ENCODE measurements around the gene AQP2. TPM values are rescaled to one million over a fixed set of nuclear protein-coding genes. Genes with fewer than 3 reads are reported as not detected.

The AQP2 gene
- total RNA-seq, 1 donor from 2014 or later: not detected

DNA sequence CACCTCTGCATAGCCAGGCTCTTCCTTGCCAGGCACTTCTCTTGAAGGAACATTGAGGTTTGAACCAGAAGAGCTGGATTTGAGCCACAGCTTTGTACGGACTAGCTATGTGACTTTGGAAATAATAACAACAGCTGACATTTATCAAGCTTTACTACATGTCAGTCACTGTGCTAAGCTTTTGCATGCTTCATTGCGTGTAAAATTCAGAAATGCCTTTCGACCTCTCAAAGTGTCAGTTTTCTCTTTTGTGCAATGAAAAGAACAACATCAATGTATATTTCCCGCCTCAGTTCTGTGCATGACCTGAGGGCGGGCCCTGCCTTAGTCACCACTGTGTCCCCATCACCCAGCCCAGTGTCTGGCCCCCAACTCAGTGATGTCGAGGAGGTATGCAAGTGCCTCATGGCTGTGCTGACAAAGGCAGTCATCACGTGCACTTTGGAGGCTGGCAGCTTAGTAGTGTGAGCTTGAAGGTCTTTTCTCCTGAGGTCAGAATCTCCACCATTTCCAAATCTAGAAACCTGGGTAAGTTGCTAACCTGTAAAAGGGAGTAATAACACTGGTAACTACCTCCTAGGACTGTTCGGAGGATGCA lies 17.9 kb upstream of the AQP2 start:
- H3K36me3 Mint-ChIP-seq (ENCODE audit: low read depth): no peaks in the 10 kb centered on the region
- H3K4me1 Mint-ChIP-seq: no peaks in the 10 kb centered on the region
- TF ChIP-seq, protein P1, sequence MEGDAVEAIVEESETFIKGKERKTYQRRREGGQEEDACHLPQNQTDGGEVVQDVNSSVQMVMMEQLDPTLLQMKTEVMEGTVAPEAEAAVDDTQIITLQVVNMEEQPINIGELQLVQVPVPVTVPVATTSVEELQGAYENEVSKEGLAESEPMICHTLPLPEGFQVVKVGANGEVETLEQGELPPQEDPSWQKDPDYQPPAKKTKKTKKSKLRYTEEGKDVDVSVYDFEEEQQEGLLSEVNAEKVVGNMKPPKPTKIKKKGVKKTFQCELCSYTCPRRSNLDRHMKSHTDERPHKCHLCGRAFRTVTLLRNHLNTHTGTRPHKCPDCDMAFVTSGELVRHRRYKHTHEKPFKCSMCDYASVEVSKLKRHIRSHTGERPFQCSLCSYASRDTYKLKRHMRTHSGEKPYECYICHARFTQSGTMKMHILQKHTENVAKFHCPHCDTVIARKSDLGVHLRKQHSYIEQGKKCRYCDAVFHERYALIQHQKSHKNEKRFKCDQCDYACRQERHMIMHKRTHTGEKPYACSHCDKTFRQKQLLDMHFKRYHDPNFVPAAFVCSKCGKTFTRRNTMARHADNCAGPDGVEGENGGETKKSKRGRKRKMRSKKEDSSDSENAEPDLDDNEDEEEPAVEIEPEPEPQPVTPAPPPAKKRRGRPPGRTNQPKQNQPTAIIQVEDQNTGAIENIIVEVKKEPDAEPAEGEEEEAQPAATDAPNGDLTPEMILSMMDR (conservative IDR thresholded peaks at IDR 0.05): no peak
- no peak overlapping the region for H3K27ac Mint-ChIP-seq (ENCODE audit: unreplicated experiment)
- H3K4me3 Mint-ChIP-seq: no peak overlapping the region
- DNase-seq (ENCODE audit: low read depth, low spot score): no peak
- no peaks in the 10 kb centered on the region for H3K27me3 Mint-ChIP-seq (ENCODE audit: low read depth)
- peaks cover 4% of the 10 kb centered on the region for H3K9me3 Mint-ChIP-seq

DNA sequence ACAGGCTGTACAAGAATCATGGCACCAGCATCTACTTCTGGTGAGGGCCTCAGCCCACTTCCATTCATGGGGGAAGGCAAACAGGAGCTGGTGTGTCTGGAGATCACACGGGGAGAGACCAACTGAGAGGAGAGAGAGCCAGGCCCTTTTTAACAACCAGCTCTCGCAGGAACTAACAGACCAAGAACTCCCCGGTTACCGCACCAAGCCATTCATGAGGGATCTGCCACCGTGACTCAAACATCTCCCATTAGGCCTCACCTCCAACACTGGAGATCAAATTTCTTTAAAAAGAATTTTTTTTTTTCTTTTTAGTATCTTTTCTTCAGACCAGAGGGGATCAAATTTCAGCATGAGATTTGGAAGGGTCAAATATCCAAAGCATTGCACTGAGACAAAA lies 16.7 kb upstream of the AQP2 start:
- H3K9me3 Mint-ChIP-seq: peaks cover 4% of the 10 kb centered on the region
- H3K4me1 Mint-ChIP-seq: no peaks in the 10 kb centered on the region
- no peak overlapping the region for H3K4me3 Mint-ChIP-seq
- TF ChIP-seq, protein P1 (conservative IDR thresholded peaks at IDR 0.05): no peak
- no peaks in the 10 kb centered on the region for H3K27me3 Mint-ChIP-seq (ENCODE audit: low read depth)
- DNase-seq (ENCODE audit: low read depth, low spot score): no peak
- H3K27ac Mint-ChIP-seq (ENCODE audit: unreplicated experiment): no peak overlapping the region
- no peaks in the 10 kb centered on the region for H3K36me3 Mint-ChIP-seq (ENCODE audit: low read depth)

DNA sequence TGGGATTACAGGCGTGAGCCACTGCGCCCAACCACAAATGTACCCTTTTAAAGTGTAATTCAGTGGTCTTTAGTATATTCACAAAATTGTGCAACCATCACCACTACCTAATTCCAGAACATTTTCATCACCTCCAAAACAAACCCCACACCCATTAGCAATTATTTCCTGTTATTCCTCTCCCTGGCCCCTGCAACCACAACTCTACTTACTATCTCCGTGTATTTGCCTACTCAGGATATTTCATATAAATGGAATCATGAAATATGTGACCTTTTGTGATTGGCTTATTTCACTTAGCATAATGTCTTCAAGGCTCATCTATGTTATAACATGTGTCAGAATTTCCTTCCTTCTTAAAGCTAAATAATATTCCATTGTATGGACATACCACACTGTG lies 16.0 kb upstream of the AQP2 start:
- Mint-ChIP-seq H3K4me1 (peaks cover 5% of the 10 kb centered on the region), H3K27me3 (ENCODE audit: low read depth) (no peaks in the 10 kb centered on the region), H3K36me3 (ENCODE audit: low read depth) (no peaks in the 10 kb centered on the region), H3K9me3 (peaks cover 4% of the 10 kb centered on the region), H3K27ac (ENCODE audit: unreplicated experiment) (no peak overlapping the region), H3K4me3 (no peak overlapping the region)
- TF ChIP-seq, protein P1 (conservative IDR thresholded peaks at IDR 0.05): no peak
- no peak for DNase-seq (ENCODE audit: low read depth, low spot score)

DNA sequence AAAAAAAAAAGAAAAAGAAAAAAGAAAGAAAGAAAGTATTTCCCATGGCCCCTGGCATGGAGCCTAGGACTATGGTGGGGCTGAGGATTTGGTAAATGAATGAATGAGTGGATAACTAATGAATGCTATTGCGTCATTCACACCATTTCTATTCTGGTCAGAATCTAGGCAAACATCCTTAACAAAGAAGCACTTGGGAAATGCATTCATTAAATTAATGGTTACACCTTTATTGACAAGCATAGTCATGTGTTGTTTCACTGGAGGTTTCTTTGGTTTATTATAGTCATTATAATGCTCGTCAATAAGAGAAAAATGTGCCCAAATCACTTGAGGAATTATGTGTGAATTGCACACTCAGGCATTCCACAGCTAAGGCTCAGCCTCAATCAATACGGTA lies 13.6 kb upstream of the AQP2 start:
- H3K4me1 Mint-ChIP-seq: peaks cover 13% of the 10 kb centered on the region
- peaks cover 4% of the 10 kb centered on the region for H3K9me3 Mint-ChIP-seq
- no peak for DNase-seq (ENCODE audit: low read depth, low spot score)
- H3K27me3 Mint-ChIP-seq (ENCODE audit: low read depth): no peaks in the 10 kb centered on the region
- no peaks in the 10 kb centered on the region for H3K36me3 Mint-ChIP-seq (ENCODE audit: low read depth)
- TF ChIP-seq, protein P1 (conservative IDR thresholded peaks at IDR 0.05): no peak
- H3K4me3 Mint-ChIP-seq: no peak overlapping the region
- H3K27ac Mint-ChIP-seq (ENCODE audit: unreplicated experiment): no peak overlapping the region

DNA sequence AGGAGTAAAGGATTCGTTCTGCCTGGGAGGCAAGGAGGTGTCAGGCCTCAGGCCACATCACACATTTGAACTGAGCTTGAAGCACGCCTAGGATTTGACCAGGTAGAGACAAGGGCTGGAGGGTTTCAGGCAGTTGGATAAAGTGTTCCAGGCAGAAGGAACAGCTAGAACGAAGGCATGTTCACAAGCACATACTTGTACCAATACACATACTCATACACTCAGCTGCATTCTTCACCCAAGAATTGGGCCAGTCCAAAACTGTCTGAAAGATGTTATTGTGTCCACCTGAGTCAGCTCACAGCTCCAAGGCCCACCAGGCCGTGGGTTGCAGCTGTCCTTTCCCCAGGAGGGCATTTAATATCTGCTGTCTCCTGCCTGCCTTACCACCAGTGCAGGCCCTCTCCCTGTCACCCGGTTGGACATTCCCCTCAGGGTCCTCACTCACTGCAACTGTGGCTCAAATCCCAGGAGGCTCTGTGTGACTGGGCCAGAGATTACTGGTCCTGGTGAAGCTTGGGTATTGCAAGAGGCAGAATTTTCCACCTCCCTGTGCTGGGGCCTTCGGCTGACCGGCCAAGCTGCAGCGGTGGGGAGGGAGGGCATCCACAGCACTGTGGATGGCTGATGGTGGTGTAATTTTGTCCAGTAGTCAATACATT lies 12.8 kb upstream of the AQP2 start:
- H3K27ac Mint-ChIP-seq (ENCODE audit: unreplicated experiment): peak overlapping the region; percentile 4
- H3K36me3 Mint-ChIP-seq (ENCODE audit: low read depth): no peaks in the 10 kb centered on the region
- no peak for DNase-seq (ENCODE audit: low read depth, low spot score)

More for the DNA sequence above, 12.8 kb upstream of the AQP2 start:
- no peak overlapping the region for H3K4me3 Mint-ChIP-seq
- no peaks in the 10 kb centered on the region for H3K27me3 Mint-ChIP-seq (ENCODE audit: low read depth)
- H3K4me1 Mint-ChIP-seq: peaks cover 17% of the 10 kb centered on the region
- TF ChIP-seq, protein P1 (conservative IDR thresholded peaks at IDR 0.05): no peak
- H3K9me3 Mint-ChIP-seq: peaks cover 4% of the 10 kb centered on the region

Measured in neural crest cell (in vitro differentiated cells).